ENCODE data around the gene KCNN1.
A peak's percentile ranks its signal among the peaks of the same experiment; 100 is the strongest.

Gene KCNN1

GRCh38 chr19:17951990-17952976, 14.6 kb upstream of the KCNN1 start:
- Mint-ChIP-seq H3K4me1 (ENCODE audit: low read depth) (peaks cover 40% of the 10 kb centered on the region), H3K36me3 (ENCODE audit: low read depth) (no peaks in the 10 kb centered on the region), H3K9me3 (no peaks in the 10 kb centered on the region), H3K27me3 (peaks cover 71% of the 10 kb centered on the region), H3K27ac (no peak overlapping the region), H3K4me3 (no peak overlapping the region)
- DNase-seq = no peak

- peaks cover 37% of the 10 kb centered on the region for H3K4me1 Mint-ChIP-seq (ENCODE audit: low read depth)
- H3K36me3 Mint-ChIP-seq (ENCODE audit: low read depth) = no peaks in the 10 kb centered on the region
- no peak for DNase-seq
- H3K27ac Mint-ChIP-seq = no peak overlapping the region
- H3K9me3 Mint-ChIP-seq = no peaks in the 10 kb centered on the region
- H3K4me3 Mint-ChIP-seq = no peak overlapping the region
- peaks cover 77% of the 10 kb centered on the region for H3K27me3 Mint-ChIP-seq
Measured at GRCh38 chr19:17953316-17953801, 13.5 kb upstream of the KCNN1 start.

GRCh38 chr19:17953869-17954268, 13.0 kb upstream of the KCNN1 start:
- no peaks in the 10 kb centered on the region for H3K36me3 Mint-ChIP-seq (ENCODE audit: low read depth)
- H3K27me3 Mint-ChIP-seq = peaks cover 74% of the 10 kb centered on the region
- H3K27ac Mint-ChIP-seq = no peak overlapping the region
- DNase-seq = no peak
- peaks cover 35% of the 10 kb centered on the region for H3K4me1 Mint-ChIP-seq (ENCODE audit: low read depth)
- no peaks in the 10 kb centered on the region for H3K9me3 Mint-ChIP-seq
- H3K4me3 Mint-ChIP-seq = no peak overlapping the region

GRCh38 chr19:17954401-17954800, 12.5 kb upstream of the KCNN1 start:
- Mint-ChIP-seq H3K4me3 (no peak overlapping the region), H3K27me3 (peaks cover 69% of the 10 kb centered on the region), H3K27ac (no peak overlapping the region), H3K4me1 (ENCODE audit: low read depth) (peaks cover 29% of the 10 kb centered on the region), H3K36me3 (ENCODE audit: low read depth) (no peaks in the 10 kb centered on the region), H3K9me3 (no peaks in the 10 kb centered on the region)
- no peak for DNase-seq

- Mint-ChIP-seq H3K36me3 (ENCODE audit: low read depth) (no peaks in the 10 kb centered on the region), H3K4me1 (ENCODE audit: low read depth) (peaks cover 6% of the 10 kb centered on the region), H3K27ac (no peak overlapping the region), H3K27me3 (peaks cover 43% of the 10 kb centered on the region), H3K4me3 (no peak overlapping the region), H3K9me3 (no peaks in the 10 kb centered on the region)
- DNase-seq = no peak
Measured at GRCh38 chr19:17957149-17957849, 9.6 kb upstream of the KCNN1 start.

- H3K27me3 Mint-ChIP-seq = peaks cover 37% of the 10 kb centered on the region
- DNase-seq = no peak
- H3K4me3 Mint-ChIP-seq = no peak overlapping the region
- H3K4me1 Mint-ChIP-seq (ENCODE audit: low read depth) = peaks cover 2% of the 10 kb centered on the region
- H3K36me3 Mint-ChIP-seq (ENCODE audit: low read depth) = no peaks in the 10 kb centered on the region
- no peaks in the 10 kb centered on the region for H3K9me3 Mint-ChIP-seq
- H3K27ac Mint-ChIP-seq = no peak overlapping the region
Measured at GRCh38 chr19:17957885-17958284, 9.0 kb upstream of the KCNN1 start.

GRCh38 chr19:17963936-17964691, 2.8 kb upstream of the KCNN1 start:
- DNase-seq = no peak
- H3K27me3 Mint-ChIP-seq = peaks cover 54% of the 10 kb centered on the region
- H3K36me3 Mint-ChIP-seq (ENCODE audit: low read depth) = no peaks in the 10 kb centered on the region
- H3K4me1 Mint-ChIP-seq (ENCODE audit: low read depth) = peaks cover 8% of the 10 kb centered on the region
- H3K4me3 Mint-ChIP-seq = no peak overlapping the region
- no peak overlapping the region for H3K27ac Mint-ChIP-seq
- H3K9me3 Mint-ChIP-seq = no peaks in the 10 kb centered on the region

GRCh38 chr19:17965370-17966128, 1.4 kb upstream of the KCNN1 start:
- Mint-ChIP-seq H3K9me3 (no peaks in the 10 kb centered on the region), H3K27ac (no peak overlapping the region), H3K4me1 (ENCODE audit: low read depth) (peaks cover 8% of the 10 kb centered on the region), H3K27me3 (peaks cover 54% of the 10 kb centered on the region), H3K4me3 (no peak overlapping the region), H3K36me3 (ENCODE audit: low read depth) (no peaks in the 10 kb centered on the region)
- DNase-seq = no peak

- Mint-ChIP-seq H3K27me3 (peaks cover 54% of the 10 kb centered on the region), H3K4me1 (ENCODE audit: low read depth) (peaks cover 8% of the 10 kb centered on the region), H3K27ac (no peak overlapping the region), H3K9me3 (no peaks in the 10 kb centered on the region), H3K36me3 (ENCODE audit: low read depth) (no peaks in the 10 kb centered on the region), H3K4me3 (no peak overlapping the region)
- no peak for DNase-seq
Measured at GRCh38 chr19:17966129-17966483, 801 bp upstream of the KCNN1 start.

- Mint-ChIP-seq H3K9me3 (no peaks in the 10 kb centered on the region), H3K27ac (no peak overlapping the region), H3K36me3 (ENCODE audit: low read depth) (no peaks in the 10 kb centered on the region), H3K4me1 (ENCODE audit: low read depth) (peaks cover 8% of the 10 kb centered on the region), H3K27me3 (peaks cover 54% of the 10 kb centered on the region), H3K4me3 (peak overlapping the region; percentile 42)
- DNase-seq = no peak
Measured at GRCh38 chr19:17967257-17968051, 547 bp downstream of the KCNN1 start.

GRCh38 chr19:17968362-17968761, 1.5 kb downstream of the KCNN1 start:
- Mint-ChIP-seq H3K9me3 (no peaks in the 10 kb centered on the region), H3K4me3 (no peak overlapping the region), H3K4me1 (ENCODE audit: low read depth) (peaks cover 8% of the 10 kb centered on the region), H3K36me3 (ENCODE audit: low read depth) (no peaks in the 10 kb centered on the region), H3K27me3 (peaks cover 53% of the 10 kb centered on the region), H3K27ac (no peak overlapping the region)
- no peak for DNase-seq

- Mint-ChIP-seq H3K36me3 (ENCODE audit: low read depth) (no peaks in the 10 kb centered on the region), H3K4me1 (ENCODE audit: low read depth) (peaks cover 8% of the 10 kb centered on the region), H3K9me3 (no peaks in the 10 kb centered on the region), H3K4me3 (no peak overlapping the region), H3K27me3 (peaks cover 44% of the 10 kb centered on the region), H3K27ac (no peak overlapping the region)
- no peak for DNase-seq
Measured at GRCh38 chr19:17969096-17969792, 2.3 kb downstream of the KCNN1 start.

- H3K4me3 Mint-ChIP-seq = no peak overlapping the region
- peaks cover 3% of the 10 kb centered on the region for H3K4me1 Mint-ChIP-seq (ENCODE audit: low read depth)
- no peaks in the 10 kb centered on the region for H3K36me3 Mint-ChIP-seq (ENCODE audit: low read depth)
- H3K9me3 Mint-ChIP-seq = no peaks in the 10 kb centered on the region
- no peak overlapping the region for H3K27ac Mint-ChIP-seq
- peaks cover 18% of the 10 kb centered on the region for H3K27me3 Mint-ChIP-seq
- DNase-seq = no peak
Measured at GRCh38 chr19:17972230-17972629, 5.3 kb downstream of the KCNN1 start.

Measured in activated T-cell treated with anti-CD3 and anti-CD28 coated beads, Interleukin-2, amount 50 U/mL, for 24 hours (primary cell).